Retinal pigment epithelial cell (primary cell): Measurements from ENCODE around the gene ELF5.

ENCODE experiments used
- DNase-seq: peaks from one replicate; pipeline ENCODE4 v3.0.0-alpha.2; 2010; ENCODE audit warnings: low read depth
- H3K4me3 ChIP-seq: 2 replicates; pipeline ENCODE4 v1.5.1; 2011; ENCODE audit warnings: mild to moderate bottlenecking, low read length, control low read depth, moderate library complexity
- TF ChIP-seq, protein P1 (sequence below): conservative IDR thresholded peaks from 2 replicates; pipeline ENCODE4 v1.5.1; 2011; ENCODE audit warnings: low read depth, low read length, control low read depth, inconsistent platforms

Gene ELF5

DNA sequence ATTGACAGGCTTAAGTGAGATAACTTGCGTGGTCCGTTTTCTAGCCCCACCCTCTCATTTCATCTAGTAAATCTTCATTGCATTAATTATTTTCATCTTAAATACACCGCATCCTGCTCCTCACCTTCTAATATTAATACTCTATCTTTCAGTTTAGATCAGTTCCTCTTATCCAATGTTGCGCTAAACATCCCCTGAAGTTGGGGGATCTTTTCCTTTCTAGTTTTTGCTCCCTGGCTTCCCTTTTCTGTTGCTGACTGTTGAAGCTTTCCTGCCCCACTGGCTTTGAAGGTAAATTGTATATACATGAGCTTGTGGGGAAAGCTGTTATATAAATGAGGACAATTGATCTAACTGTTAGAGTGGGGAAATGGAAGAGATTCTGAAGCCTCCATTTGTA lies 67.6 kb downstream of the ELF5 start:
- no peak for DNase-seq
- no peak overlapping the region for H3K4me3 ChIP-seq
- TF ChIP-seq, protein P1, sequence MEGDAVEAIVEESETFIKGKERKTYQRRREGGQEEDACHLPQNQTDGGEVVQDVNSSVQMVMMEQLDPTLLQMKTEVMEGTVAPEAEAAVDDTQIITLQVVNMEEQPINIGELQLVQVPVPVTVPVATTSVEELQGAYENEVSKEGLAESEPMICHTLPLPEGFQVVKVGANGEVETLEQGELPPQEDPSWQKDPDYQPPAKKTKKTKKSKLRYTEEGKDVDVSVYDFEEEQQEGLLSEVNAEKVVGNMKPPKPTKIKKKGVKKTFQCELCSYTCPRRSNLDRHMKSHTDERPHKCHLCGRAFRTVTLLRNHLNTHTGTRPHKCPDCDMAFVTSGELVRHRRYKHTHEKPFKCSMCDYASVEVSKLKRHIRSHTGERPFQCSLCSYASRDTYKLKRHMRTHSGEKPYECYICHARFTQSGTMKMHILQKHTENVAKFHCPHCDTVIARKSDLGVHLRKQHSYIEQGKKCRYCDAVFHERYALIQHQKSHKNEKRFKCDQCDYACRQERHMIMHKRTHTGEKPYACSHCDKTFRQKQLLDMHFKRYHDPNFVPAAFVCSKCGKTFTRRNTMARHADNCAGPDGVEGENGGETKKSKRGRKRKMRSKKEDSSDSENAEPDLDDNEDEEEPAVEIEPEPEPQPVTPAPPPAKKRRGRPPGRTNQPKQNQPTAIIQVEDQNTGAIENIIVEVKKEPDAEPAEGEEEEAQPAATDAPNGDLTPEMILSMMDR: no peak

DNA sequence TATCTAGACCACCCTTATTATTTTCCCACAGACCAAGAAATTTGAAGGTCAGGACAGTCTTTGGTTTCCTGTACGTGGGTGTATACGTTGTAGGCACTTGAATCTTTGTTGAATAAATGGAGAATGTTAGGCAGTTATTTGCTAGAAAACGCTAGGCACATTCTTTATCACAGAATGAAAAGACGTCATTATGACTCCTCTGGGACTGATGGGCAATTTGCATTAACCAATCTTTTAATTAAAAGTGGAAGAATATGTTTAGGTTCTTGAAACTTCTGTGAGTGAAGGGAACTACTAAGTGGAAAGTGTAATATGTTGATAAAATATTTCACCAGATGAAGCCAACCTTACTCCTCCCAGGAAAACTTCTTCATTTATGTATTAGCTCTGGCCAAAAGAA lies 69.2 kb downstream of the ELF5 start:
- TF ChIP-seq, protein P1: no peak
- no peak overlapping the region for H3K4me3 ChIP-seq
- DNase-seq: no peak

DNA sequence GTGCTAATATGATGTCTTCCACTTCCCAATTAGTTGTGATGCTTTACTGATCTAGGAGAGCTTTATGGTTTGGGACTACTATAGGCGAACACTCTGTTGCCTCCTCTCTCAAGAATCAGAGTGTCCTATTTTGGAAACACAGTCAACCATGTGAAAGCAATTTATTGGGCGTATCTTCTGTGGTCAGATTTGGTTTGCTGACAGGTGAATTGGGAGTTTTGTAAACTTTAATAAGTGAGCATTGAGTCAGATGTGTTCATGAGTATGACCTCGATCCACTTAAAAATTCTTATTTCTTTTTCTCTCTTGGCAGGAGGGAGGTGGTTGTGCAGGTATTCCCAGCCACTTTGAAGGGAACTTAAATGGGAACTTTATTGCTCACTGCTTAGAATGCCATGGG lies 70.5 kb downstream of the ELF5 start:
- no peak for DNase-seq
- TF ChIP-seq, protein P1: no peak
- no peak overlapping the region for H3K4me3 ChIP-seq

DNA sequence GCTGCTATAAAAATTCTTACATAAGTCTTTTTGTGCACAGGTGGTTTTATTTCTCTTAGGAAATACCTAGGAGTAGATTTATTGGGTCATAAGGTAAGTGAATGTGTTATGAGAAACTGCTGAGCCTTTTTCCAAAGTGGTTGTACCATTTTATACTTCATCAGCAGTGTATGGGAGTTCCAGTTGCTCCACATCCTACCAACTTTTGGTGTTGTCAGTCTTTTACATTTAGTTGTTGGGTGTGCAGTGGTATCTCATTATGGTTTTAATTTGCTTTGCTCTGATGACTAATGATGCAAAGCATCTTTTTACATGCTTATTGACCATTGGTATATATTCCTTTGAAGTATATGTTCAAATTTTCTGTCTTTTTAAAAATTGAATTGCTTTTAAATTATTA lies 71.8 kb downstream of the ELF5 start:
- TF ChIP-seq, protein P1: no peak
- no peak overlapping the region for H3K4me3 ChIP-seq
- no peak for DNase-seq

DNA sequence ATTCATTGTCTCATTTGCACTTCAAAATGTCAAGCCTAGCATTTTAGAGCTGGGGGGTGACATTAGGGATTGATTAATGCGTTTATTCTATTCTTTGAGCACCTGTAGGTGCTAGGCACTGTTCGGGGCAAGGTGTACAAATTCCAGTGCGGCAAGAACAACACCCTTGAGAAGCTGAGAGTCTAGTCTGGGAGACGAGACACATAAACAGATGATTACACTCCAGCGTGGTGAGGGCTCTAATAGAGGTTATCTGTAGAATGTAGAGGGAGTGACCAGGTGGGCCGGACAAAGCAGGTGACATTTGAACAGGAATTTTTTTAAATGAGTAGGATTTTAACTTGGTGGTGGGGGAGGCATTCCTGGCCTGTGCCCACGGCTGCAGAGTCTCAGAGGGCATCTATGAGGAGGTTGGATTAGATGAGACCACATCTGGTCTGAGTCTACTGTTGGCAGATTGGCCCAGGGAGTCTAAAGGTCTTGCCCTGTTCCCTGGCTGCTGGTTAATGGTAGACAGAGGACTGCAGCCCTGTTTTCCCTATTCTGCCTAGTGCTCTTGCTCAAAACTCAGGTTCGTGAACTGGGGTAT lies 73.9 kb downstream of the ELF5 start:
- TF ChIP-seq, protein P1: no peak
- DNase-seq: no peak
- peak overlapping the region; percentile 90 for H3K4me3 ChIP-seq

DNA sequence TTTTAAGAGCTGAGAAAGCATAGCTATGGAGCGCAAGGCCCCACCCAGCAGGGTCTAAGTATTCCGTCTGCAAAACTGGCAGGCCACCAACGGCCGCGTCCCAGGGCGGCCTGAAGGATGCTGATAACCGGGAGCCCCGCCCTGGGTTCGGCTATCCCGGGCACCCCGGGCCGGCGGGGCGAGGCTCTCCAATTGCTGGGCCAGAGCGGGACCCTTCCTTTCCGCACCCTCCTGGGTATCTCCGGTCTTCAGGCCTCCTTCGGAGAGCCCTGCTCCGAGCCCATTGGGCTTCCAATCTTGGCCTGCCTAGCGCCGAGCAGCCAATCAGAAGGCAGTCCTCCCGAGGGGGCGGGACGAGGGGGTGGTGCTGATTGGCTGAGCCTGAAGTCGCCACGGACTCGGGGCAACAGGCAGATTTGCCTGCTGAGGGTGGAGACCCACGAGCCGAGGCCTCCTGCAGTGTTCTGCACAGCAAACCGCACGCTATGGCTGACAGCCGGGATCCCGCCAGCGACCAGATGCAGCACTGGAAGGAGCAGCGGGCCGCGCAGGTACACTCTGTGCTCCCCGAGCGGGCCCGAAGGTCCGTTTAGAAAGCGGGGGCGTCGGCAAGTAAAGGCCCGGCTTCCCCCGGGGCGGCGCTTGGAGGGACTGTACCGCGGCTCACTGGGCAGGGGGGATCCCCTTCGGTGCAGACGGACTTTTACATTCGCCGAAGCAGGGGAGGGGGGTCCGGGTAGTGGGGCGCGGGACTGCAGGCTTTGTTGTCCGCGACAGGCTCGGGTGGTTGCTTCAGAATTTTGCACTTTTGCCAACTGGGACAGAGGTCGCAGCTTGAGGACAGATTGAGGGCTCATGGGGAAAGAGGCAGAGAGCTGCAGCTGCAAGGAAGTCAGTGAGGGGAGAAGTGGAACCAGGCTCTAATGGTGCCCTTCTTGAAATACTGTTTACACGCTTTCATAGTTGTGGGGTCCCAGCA lies 74.8 kb downstream of the ELF5 start, which contains the start of gene CAT:
CAT (plus strand) TSS at position 406 of the 979 bp plus-strand sequence; CDS start at position 486, 80 bp downstream.
- peak; percentile 92 for DNase-seq
- TF ChIP-seq, protein P1: no peak
- H3K4me3 ChIP-seq: peak within 1 kb of the TSS; percentile 90
